K562 treated with DMSO at 1 percent for 48 hours (cell line): ENCODE measurements around the gene UGT2A1. TPM values are rescaled to one million over a fixed set of nuclear protein-coding genes. Genes with fewer than 3 reads are reported as not detected.

Experiments used
- total RNA-seq: library from RNA; unstranded; fragments of 300-600 nt; gene quantifications from 2 replicates; pipeline ENCODE4 v1.2.3, GENCODE V29; 2022; ENCODE audit warnings: low replicate concordance; ENCODE audit errors: extremely low read depth

UGT2A1 gene
- total RNA-seq, result not detected in 2 replicates

DNA sequence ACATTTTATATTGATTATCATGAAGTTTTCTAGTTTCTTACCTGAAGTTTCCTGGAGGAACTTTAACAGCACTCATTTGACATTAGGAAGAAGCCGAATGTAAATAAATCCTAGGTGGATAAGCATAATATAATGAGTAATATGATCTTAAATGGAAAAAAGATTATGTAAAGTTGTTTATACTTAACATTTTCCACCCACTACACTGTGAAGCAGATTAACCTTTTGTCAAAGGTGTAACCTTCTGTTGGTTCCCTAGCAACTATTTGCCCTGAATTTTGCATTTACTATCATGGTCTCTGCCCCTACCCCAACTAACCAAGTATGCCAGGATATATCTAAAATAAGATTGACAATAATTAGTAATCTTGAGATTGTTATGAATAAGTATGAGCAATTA, at the start of gene UGT2A1:
TSS of gene UGT2A1 (minus strand) at position 101 of the 400 bp plus-strand sequence. CDS start 5,603 bp downstream, outside the sequence.

DNA sequence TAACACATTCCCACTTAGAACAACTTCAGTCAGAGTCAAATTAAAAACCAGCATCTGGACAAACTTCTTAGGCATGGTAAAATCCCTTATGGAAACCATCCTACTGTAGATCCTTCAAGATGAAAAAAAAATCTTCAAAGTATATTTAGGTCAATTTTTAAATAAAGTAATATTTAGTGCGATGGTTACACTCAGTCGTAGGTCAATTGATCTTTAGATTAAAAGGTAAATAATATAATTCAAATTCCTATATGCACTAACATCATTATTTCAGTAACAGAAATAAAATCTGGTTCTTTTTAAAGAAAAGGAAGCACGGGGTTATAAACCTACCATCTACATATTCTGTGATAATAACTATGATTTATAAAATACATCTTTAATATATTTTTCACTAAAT, 13.5 kb downstream of the UGT2A1 start, which contains the start of gene UGT2A2:
TSS of gene UGT2A2 (minus strand) at position 101 of the 400 bp plus-strand sequence. CDS start at position 99, 2 bp downstream.

Other genes with a start within 250 kb of the UGT2A1 start
- not detected in 2 replicates for gene UGT2B4, start 157.3 kb downstream of the UGT2A1 start, total RNA-seq
- gene UGT2A2, start 13.6 kb downstream of the UGT2A1 start, total RNA-seq, result not detected in 2 replicates
- gene SULT1B1, start 107.4 kb upstream of the UGT2A1 start, total RNA-seq, result not detected in 2 replicates
- not detected in 2 replicates for gene SULT1E1, start 206.9 kb upstream of the UGT2A1 start, total RNA-seq